GM19468 (cell line): ENCODE data around the gene AMIGO3.
A peak's percentile ranks its signal among the peaks of the same experiment; 100 is the strongest.

ENCODE experiments used
- ATAC-seq: cut with Tn5 transposase; IDR thresholded peaks from one replicate; pipeline ENCODE4 v1.9.1; 2021; ENCODE audit warnings: mild to moderate bottlenecking, moderate library complexity, moderate number of reproducible peaks; ENCODE audit not compliant: unreplicated experiment; ENCODE audit errors: extremely low read depth

The AMIGO3 gene

DNA sequence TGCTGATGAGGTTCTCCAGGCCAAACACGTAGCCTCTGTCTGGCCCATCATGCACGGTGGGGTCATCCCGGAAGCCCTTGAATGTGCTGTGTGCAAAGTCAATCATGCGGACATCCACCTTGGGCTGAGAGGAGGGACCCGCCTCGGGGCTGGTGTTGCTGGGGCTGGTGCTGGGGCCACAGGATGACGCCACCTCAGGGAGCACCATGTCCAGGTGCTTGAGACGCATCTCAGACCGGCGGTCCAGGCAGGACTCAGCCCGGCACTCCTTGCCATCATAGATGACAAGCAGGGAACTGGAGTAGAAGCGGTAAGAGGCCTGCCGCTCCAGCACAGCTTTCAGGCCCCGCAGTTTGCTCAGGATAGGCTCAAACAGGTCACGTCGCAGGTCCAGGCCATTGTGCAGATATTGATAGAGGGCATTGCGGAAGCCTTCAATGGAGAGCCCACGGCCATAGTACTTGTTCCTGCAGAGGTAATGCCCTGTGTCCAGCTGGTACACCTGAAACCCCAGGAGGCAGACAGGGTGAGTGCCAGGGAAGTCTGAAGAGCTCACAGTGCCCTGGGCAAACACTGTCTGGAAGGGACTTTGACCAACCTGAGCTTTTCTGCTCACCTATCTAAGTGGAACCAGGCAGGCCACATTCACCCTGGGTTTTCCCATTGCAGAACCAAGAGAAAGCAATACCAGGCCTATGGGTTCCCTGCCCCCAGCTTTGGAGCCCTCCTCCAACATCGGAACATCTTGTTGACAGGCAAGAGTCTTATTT, 7.9 kb upstream of the AMIGO3 start:
- no peak for ATAC-seq

DNA sequence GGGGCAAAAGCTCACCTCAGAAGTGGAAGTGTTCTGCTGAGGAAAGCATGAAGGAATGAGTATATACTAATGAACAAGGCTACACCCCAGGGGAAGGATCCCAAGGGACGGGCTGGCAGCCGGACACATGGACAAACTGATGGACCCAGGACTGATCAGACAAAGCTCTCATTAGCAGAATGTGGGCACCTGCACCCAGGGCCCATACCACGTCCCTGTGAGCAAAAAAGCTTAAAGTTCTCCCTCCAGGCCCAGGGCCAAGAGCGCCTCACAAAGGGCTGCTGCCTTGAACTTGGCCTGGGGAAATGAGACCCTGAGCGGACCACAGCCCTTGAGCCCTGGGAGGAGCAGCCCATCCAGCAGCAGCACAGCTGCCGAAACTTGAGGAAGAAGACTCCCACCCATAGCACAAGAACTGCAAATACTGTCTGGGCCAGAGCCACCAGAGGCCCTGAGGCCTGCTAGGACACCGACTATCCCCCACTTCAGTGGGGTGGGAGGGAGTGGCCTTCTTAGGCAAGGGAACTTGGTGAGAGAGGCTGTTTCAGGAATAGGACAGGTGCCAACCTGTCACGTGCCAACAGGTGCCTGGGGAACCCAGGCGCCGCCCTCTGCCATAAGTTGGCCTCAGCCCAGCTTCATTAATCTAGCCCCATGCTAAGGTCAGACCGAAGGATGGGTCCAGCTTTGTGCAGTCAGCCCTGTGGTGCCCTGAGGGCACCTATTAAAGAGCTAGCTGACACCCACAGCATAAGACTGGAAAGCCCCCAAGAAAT, 6.6 kb upstream of the AMIGO3 start:
- ATAC-seq = no peak

DNA sequence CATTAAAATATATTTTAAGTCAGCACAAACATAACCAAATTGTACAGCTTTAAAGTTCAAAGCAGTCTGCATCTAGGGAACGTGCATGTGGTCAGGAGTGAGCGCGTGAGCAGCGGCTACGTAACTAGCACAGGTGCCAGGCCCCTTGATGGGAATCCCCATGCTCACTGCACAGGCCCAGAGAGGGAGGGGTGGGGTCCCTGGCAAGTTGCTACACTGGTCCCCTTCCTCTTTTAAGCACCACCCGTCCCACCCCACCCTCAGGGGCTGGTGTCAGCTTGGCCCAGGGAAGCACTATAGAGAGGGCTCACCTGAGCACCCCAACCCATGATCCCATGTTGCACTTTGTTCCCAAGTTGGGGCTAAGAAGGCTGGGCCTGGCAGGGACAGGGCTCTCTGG, 5.1 kb upstream of the AMIGO3 start:
- ATAC-seq = no peak

- peak; percentile 81 for ATAC-seq
These were observed 4.4 kb upstream of the AMIGO3 start, which contains the start of gene GMPPB for GRCh38 chr3:49723628-49724551. Gene GMPPB, minus strand, starts transcription at chr3:49723951. Its CDS starts 225 bp downstream, at chr3:49723726.

- ATAC-seq = no peak
These were observed 3.8 kb upstream of the AMIGO3 start for GRCh38 chr3:49723296-49723627.

DNA sequence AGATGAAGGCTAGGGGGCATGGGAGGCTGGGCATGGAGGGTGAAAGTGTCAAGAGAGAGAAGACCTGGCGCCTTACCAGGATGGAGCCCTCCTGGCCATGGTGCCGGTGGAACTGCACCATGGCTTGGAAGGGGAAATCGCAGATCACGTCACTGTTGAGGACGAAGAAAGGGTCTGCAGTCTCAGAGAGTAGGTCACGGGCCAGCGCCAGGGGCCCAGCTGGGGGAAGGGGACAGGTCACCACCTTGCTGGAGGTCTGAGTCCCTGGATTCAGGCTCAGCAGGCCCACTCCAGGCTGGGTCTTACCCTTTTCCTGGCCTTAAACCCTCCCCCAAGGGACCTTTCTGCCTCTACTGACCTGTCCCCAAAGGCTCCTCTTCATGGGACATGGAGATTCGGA, 3.4 kb upstream of the AMIGO3 start:
- ATAC-seq = no peak

DNA sequence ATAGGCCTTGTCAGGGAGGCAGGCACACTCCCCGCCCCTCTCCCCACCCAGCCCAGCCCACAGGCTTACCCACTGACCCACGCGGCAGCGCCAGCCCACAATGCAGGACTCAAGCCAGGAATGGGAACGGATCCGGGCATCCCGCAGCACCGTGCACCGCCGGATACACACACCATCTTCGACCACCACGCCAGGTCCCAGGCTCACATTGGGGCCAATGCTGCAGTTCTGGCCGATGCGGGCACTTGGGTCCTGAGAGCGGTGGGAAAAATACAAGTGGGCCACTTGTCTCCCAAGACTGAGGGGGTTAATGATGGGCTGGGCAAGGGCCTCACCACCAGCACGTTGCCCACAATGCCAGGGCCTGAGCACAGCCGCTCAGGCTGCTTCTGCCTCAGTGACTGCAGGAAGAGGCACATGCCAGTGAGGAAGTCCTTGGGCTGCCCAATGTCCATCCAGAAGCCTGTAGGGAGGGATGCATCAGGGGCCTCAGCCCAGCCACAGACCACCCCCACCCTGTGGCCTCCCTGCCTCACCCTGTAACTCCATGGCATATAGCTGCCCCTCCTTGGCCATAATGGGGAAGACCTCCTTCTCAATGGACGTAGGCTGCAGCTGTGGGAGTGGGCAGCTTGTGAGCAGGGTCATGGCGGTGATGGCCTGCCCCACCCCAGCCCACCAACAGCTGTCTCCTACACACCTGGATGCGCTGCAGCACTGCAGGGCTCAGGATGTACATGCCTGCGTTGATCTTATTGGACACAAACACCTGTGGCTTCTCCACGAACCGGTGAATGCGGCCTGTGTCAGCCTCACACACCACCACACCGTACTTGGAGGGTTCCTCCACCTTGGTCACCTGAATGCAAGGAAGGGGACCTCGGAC, 2.7 kb upstream of the AMIGO3 start:
- ATAC-seq = no peak

- ATAC-seq = no peak
These were observed 2.1 kb upstream of the AMIGO3 start for GRCh38 chr3:49721596-49721895.

DNA sequence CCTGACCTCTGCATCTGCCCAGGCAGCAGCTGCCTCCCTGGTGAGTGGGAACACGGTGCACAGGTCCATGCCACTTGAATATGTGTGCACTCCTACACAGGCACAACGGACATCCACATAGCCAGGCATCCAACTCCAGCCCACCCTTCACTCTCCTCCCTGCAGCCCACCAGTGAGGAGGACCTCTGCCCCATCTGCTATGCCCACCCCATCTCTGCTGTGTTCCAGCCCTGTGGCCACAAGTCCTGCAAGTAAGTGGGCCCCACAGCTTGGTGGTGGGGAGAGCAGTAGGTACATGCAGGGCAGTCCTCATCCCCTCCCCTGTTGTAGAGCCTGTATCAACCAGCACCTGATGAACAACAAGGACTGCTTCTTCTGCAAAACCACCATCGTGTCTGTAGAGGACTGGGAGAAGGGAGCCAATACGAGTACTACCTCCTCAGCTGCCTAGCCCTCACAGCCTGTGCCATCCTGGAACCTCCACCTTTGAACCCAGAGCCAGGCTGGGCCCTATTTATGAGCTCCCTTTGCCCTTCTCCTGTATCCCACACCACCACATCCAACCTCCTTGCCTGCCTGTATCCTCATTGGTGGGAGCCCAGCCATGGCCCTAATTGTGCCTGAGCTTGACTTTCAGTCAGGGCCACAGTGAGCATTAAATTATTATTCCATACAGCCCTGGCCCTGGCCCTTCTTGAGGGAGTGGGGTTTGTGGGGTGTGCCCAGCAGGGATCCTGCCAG, 1.5 kb upstream of the AMIGO3 start:
- no peak for ATAC-seq

- ATAC-seq = no peak
These were observed 648 bp downstream of the AMIGO3 start for GRCh38 chr3:49718858-49719213.

DNA sequence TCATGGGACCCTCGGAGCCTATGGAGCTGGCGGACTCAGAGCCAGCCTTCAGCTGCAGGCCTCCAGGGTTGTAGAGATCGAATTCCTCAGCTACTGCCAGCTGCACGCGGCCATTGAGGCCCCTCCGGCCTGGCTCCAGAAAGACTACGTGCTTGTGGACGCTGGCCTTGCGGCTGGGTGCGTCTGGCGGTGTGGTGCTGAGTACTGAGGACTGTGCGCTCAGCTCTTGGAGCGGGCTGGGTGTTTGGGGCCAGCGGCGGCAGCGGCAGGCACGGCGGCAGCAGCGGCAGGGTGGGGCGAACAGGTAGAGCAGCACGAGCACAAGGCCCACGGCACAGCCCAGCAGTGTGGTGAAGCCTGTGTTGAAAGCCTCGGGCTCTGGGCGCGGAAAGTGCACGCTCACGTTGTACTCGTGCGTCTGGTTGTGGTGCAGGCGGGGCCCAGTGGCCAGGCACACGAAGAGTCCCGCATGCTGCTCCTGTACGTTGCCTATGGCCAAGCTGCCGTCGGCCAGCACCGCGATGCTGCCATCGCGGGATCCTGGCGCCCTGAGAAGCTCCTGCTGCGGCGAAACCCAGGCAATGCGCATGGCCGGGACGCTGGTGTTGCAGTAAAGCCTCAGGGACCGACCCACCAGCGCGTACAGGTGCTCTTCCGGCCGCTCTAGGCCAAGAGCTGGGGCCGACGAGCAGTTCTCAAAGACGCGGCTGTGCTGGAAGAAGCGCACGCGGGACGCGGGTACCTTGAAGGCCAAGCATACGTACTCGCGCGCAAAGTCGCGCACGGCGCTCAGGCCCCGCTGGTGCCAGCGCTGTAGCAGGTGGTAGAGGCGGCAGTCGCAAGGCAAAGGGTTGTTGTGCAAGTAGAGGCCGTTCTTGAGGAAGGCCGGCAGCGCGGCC, 1.3 kb downstream of the AMIGO3 start:
- no peak for ATAC-seq

DNA sequence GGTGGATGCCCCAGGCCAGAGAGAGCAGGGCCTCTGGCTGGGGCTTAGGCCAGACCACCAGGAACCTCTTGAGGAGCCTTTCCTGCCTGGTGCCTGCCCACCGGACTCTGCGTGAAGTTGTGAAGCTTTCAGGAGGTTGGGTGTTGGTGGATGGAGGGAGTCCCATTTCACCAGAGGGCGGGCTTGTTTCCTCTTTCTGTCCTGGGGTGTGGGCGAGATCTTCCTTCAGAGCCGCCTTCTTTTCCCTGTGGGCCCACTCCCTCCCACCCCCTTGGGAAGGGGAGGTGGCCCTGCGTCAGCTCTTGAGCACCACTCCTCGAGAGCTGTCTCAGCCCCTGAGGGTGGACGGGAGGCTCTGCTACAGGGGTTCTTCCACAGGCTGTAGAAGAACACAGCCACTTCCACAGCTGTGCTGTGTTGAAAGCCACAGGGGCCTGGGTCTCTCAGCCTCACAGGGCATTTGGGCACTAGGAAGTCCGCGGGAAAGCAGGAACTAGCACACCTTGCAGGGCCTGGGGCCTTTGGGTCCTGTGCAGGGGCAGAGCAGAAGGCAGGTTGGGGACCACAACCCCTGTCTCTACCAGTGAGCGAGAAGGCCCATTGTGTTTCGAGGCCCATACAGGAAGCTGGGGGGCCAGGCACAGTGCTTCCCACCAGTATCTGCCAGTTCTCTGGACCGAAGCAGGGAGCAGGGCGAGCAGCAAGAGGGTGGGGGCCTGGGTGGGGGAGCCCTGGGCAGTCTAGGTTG, 2.1 kb downstream of the AMIGO3 start:
- no peak for ATAC-seq

DNA sequence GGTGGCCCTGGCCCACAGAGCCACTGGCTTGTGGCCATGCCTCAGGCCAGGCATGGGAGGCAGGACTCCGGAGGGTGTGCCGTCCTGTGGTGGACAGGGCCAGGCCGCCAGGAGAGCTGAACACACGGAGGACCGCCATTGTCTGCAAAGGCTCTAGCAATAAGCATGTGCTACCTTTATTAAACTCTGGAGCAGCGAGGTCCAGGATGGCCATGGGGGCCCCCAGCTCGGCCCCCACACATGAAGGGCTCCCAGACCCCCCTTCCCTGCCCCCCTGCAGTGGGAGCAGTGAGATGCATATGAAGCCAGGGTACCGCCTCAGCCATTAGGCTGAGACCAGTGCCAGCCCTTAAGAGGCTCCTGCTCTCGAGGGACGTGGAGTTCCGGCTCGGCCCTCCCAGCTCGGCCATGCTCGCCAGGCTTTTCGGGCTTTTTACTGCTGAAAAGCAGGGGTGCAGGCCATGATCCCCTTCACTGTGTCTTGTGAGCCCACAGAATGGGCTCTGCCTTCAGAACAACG, 2.7 kb downstream of the AMIGO3 start:
- no peak for ATAC-seq

DNA sequence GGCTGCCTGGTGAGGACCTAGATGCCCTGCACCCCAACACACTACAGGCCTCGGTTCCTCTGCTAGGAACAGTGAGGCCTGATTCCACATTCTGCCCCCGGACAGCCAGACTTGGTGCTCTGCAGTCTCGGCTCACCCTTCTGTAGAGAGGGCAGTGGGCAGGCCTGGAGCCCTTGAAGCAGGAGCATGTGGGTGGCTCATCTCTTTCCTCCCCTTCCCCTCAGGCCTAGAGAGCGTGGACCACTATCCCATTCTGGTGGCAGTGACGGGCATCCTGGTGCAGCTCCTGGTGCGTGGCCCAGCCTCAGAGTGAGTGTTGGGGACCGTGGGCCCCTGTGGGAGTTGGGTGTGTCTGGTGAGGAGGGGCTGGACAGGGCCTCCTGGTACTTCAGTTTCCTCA, 3.3 kb downstream of the AMIGO3 start:
- ATAC-seq = no peak

GRCh38 chr3:49715611-49716121, 3.8 kb downstream of the AMIGO3 start:
- ATAC-seq = no peak

GRCh38 chr3:49714728-49715550, 4.5 kb downstream of the AMIGO3 start:
- no peak for ATAC-seq
